CD14-positive monocyte (primary cell): ENCODE measurements around the gene OTUB1. TPM values are rescaled to one million over a fixed set of nuclear protein-coding genes. Genes with fewer than 3 reads are reported as not detected.

Experiments
- DNase-seq, 3 donors: peaks; one replicate each; pipeline ENCODE4 v3.0.0-alpha.2; 2011 to 2022
- H2AFZ ChIP-seq: 2 replicates; pipeline ENCODE4 v1.6.0; 2012; ENCODE audit warnings: mild to moderate bottlenecking, low read depth, low read length, inconsistent platforms; ENCODE audit not compliant: insufficient read depth, poor library complexity, severe bottlenecking
- H3K27ac ChIP-seq, 2 donors: 1 replicate in 1 of 2; 2 replicates in 1 of 2; pipeline ENCODE4 v1.5.1; 2012 to 2013; ENCODE audit warnings: low read length in 2 of 2, control low read depth in 1 of 2, inconsistent platforms in 1 of 2, low read depth in 1 of 2, mild to moderate bottlenecking in 1 of 2
- H3K27me3 ChIP-seq, 2 donors: one replicate each; pipeline versions ENCODE4 v1.6.0 to v1.6.1; 2011 to 2013; ENCODE audit warnings: low read length in 2 of 2; ENCODE audit not compliant: control insufficient read depth in 2 of 2, insufficient read depth in 2 of 2
- H3K36me3 ChIP-seq, 2 donors: replicated peaks in 1 of 2; 1 replicate in 1 of 2; 2 replicates in 1 of 2; pipeline versions ENCODE4 v1.5.1 to v1.6.1; 2012 to 2013; ENCODE audit warnings: low read length in 2 of 2, control low read depth in 1 of 2, inconsistent platforms in 1 of 2, mild to moderate bottlenecking in 1 of 2; ENCODE audit not compliant: insufficient read depth in 2 of 2, control insufficient read depth in 1 of 2
- H3K4me1 ChIP-seq, 2 donors: 1 replicate in 1 of 2; 2 replicates in 1 of 2; pipeline versions ENCODE4 v1.5.1 to v1.6.1; 2012 to 2013; ENCODE audit warnings: low read length in 2 of 2, control low read depth in 1 of 2, inconsistent platforms in 1 of 2, mild to moderate bottlenecking in 1 of 2, moderate library complexity in 1 of 2; ENCODE audit not compliant: insufficient read depth in 2 of 2, control insufficient read depth in 1 of 2
- H3K4me2 ChIP-seq: replicated peaks from 2 replicates; pipeline ENCODE3; 2012; ENCODE audit warnings: low read length, moderate library complexity, mild to moderate bottlenecking; ENCODE audit not compliant: poor library complexity, severe bottlenecking; ENCODE audit errors: extremely low read depth
- H3K4me3 ChIP-seq, 3 experiments: fragments of 200-600 bp in 1 of 3; sonication (generic) in 1 of 3; replicated peaks in 1 of 3; 1 replicate in 2 of 3; 2 replicates in 1 of 3; pipeline ENCODE4 v1.5.1; 2011 to 2013; ENCODE audit warnings: low read length in 3 of 3, mild to moderate bottlenecking in 3 of 3, control low read depth in 2 of 3, low read depth in 2 of 3, inconsistent platforms in 1 of 3, moderate library complexity in 1 of 3
- H3K79me2 ChIP-seq: 2 replicates; pipeline ENCODE4 v1.6.0; 2012; ENCODE audit warnings: mild to moderate bottlenecking, control low read depth, inconsistent platforms, low read length, moderate library complexity; ENCODE audit not compliant: insufficient read depth
- H3K9ac ChIP-seq: 2 replicates; pipeline ENCODE4 v1.6.0; 2017; ENCODE audit warnings: low read length, mild to moderate bottlenecking; ENCODE audit not compliant: insufficient read depth, poor library complexity, severe bottlenecking
- H3K9me3 ChIP-seq, 2 donors: replicated peaks in 1 of 2; 1 replicate in 1 of 2; 2 replicates in 1 of 2; pipeline versions ENCODE4 v1.5.1 to v1.6.1; 2012 to 2013; ENCODE audit warnings: low read length in 2 of 2, control low read depth in 1 of 2; ENCODE audit not compliant: control insufficient read depth in 1 of 2, insufficient read depth in 1 of 2
- H4K20me1 ChIP-seq: 2 replicates; pipeline ENCODE4 v1.6.0; 2012; ENCODE audit warnings: mild to moderate bottlenecking, low read length, control low read depth, moderate library complexity; ENCODE audit not compliant: insufficient read depth
- H3K27ac Mint-ChIP-seq, 7 donors: one replicate each; pipeline ENCODE4 v1.8.0; 2020; ENCODE audit warnings: mild to moderate bottlenecking in 7 of 7, mixed read lengths in 7 of 7, moderate library complexity in 6 of 7, inconsistent platforms in 2 of 7
- H3K27me3 Mint-ChIP-seq, 3 donors: one replicate each; pipeline ENCODE4 v1.8.0; 2021 to 2022; ENCODE audit warnings: low read depth in 3 of 3, mild to moderate bottlenecking in 3 of 3, mixed read lengths in 3 of 3, moderate library complexity in 3 of 3, inconsistent platforms in 1 of 3
- H3K36me3 Mint-ChIP-seq, 2 donors: one replicate each; pipeline ENCODE4 v1.8.0; 2020; ENCODE audit warnings: mixed read lengths in 2 of 2, inconsistent platforms in 1 of 2, mild to moderate bottlenecking in 1 of 2
- H3K4me1 Mint-ChIP-seq: one replicate; pipeline ENCODE4 v1.8.0; 2020; ENCODE audit warnings: mild to moderate bottlenecking, mixed read lengths
- H3K4me3 Mint-ChIP-seq, 2 donors: one replicate each; pipeline ENCODE4 v1.8.0; 2020; ENCODE audit warnings: mild to moderate bottlenecking in 2 of 2, mixed read lengths in 2 of 2, moderate library complexity in 1 of 2
- H3K9me3 Mint-ChIP-seq, 7 donors: one replicate each; pipeline ENCODE4 v1.8.0; 2020 to 2022; ENCODE audit warnings: mixed read lengths in 7 of 7, mild to moderate bottlenecking in 6 of 7, moderate library complexity in 6 of 7, inconsistent platforms in 2 of 7
- CTCF ChIP-seq: fragments of 200-600 bp; IDR thresholded peaks from one replicate; pipeline ENCODE4 v1.8.0; 2022; ENCODE audit warnings: antibody characterized with exemption, mild to moderate bottlenecking
- WGBS: methylation state at CpG from one replicate; pipeline ENCODE4 v1.1.5; 2013; ENCODE audit warnings: missing lambda C conversion rate; ENCODE audit not compliant: insufficient coverage; 5-methylcytosine and 5-hydroxymethylcytosine counted together
- intact Hi-C, 2 donors: fragments of 100-400 bp; cut with micrococcal nuclease; formaldehyde crosslinking; loops; one replicate each; pipeline versions ENCODE4 v1.15.0 to v1.15.1; 2023
- polyA plus RNA-seq, 3 donors: library from polyadenylated mRNA; depleted of rRNA in 1 of 3; unstranded in 2 of 3; stranded (reverse) in 1 of 3; fragments of 300-500 nt in 2 of 3; fragments of >200 nt in 1 of 3; fragmentation: Illumina TruSeq in 2 of 3; gene quantifications; 1 replicate in 2 of 3; 2 replicates in 1 of 3; pipeline ENCODE4 v1.2.3, GENCODE V29; 2012 to 2021

Gene OTUB1
- polyA plus RNA-seq, 3 donors = 131 to 170 (median 140) TPM

- intact Hi-C loops = no loop called here
- Mint-ChIP-seq H3K27ac (peak overlapping the region; percentile 92 to 98 (median 96)), H3K4me3 (peak overlapping the region; percentile 97 to 99), H3K27me3 (peaks cover 0 to 4% (median 1%) of the 10 kb centered on the region in 3 donors), H3K36me3 (peaks cover 23 to 28% of the 10 kb centered on the region in 2 donors), H3K4me1 (peaks cover 43% of the 10 kb centered on the region), H3K9me3 (no peaks in the 10 kb centered on the region)
- Histone ChIP-seq H4K20me1 (peaks cover 36% of the 10 kb centered on the region), H3K27me3 (no peaks in the 10 kb centered on the region), H3K9me3 (no peaks in the 10 kb centered on the region), H3K27ac (peak overlapping the region; percentile 81 to 93), H3K9ac (peak overlapping the region; percentile 97), H3K4me1 (peaks cover 37 to 48% of the 10 kb centered on the region in 2 donors), H3K4me3 (peak overlapping the region; percentile 83 to 99 (median 97)), H2AFZ (peak overlapping the region; percentile 97), H3K36me3 (peaks cover 12 to 21% of the 10 kb centered on the region in 2 donors), H3K79me2 (peaks cover 39% of the 10 kb centered on the region), H3K4me2 (peak overlapping the region; percentile 97)
- peak; percentile 43 to 60 (median 46) for DNase-seq
- TF ChIP-seq CTCF = no peak
- WGBS = 2% methylated on average over 11 of the region's 18 CpGs
Measured at GRCh38 chr11:63985812-63986155, 454 bp upstream of the OTUB1 start.

- peak overlapping the region; percentile 63 to 99 for H3K4me3 Mint-ChIP-seq
- H3K9me3 Mint-ChIP-seq = no peaks in the 10 kb centered on the region
- H2AFZ ChIP-seq = peak overlapping the region; percentile 97
- H3K36me3 ChIP-seq = peaks cover 20 to 34% of the 10 kb centered on the region in 2 donors
- peak overlapping the region in 4 of 7 donors; percentile 37 to 82 (median 62) for H3K27ac Mint-ChIP-seq
- peak overlapping the region; percentile 97 for H3K9ac ChIP-seq
- no peaks in the 10 kb centered on the region for H3K27me3 ChIP-seq
- H3K27ac ChIP-seq = peak overlapping the region in 1 of 2 donors; percentile 93
- 53% methylated on average over 22 of the region's 25 CpGs for WGBS
- H3K4me2 ChIP-seq = peak overlapping the region; percentile 97
- no peak for TF ChIP-seq CTCF
- no peaks in the 10 kb centered on the region for H3K9me3 ChIP-seq
- H4K20me1 ChIP-seq = peaks cover 45% of the 10 kb centered on the region
- peak in 1 of 3 donors; percentile 1 for DNase-seq
- H3K79me2 ChIP-seq = peaks cover 43% of the 10 kb centered on the region
- peaks cover 34 to 40% of the 10 kb centered on the region in 2 donors for H3K36me3 Mint-ChIP-seq
- peaks cover 0 to 4% (median 1%) of the 10 kb centered on the region in 3 donors for H3K27me3 Mint-ChIP-seq
- peaks cover 30 to 41% of the 10 kb centered on the region in 2 donors for H3K4me1 ChIP-seq
- peaks cover 32% of the 10 kb centered on the region for H3K4me1 Mint-ChIP-seq
- H3K4me3 ChIP-seq = peak overlapping the region; percentile 83 to 99 (median 97)
- intact Hi-C loops = no loop called here
Measured at GRCh38 chr11:63986932-63987513, 785 bp downstream of the OTUB1 start.
